Measurements from ENCODE around the gene RBFA. TPM values are rescaled to one million over a fixed set of nuclear protein-coding genes. Genes with fewer than 3 reads are reported as not detected.

RBFA gene
- total and polyA plus RNA-seq, 7 donors = 9.0 to 39.5 (median 21.5) TPM

- WGBS, 2 donors = 71 to 79% methylated on average over 8 of the region's 8 CpGs
- DNase-seq = no peak
- intact Hi-C loops (cut with DNase I) = no loop called here
Observed at GRCh38 chr18:80074697-80075096, 40.5 kb downstream of the RBFA start.

GRCh38 chr18:80075940-80076339, 41.7 kb downstream of the RBFA start:
- H3K27ac ChIP-seq = no peak overlapping the region
- TF ChIP-seq POLR2A (IDR thresholded peaks at IDR 0.05) = no peak
- no peak for TF ChIP-seq POLR2AphosphoS5 (IDR thresholded peaks at IDR 0.05)
- no peak for TF ChIP-seq EP300 (IDR thresholded peaks at IDR 0.05)
- TF ChIP-seq, protein P1, sequence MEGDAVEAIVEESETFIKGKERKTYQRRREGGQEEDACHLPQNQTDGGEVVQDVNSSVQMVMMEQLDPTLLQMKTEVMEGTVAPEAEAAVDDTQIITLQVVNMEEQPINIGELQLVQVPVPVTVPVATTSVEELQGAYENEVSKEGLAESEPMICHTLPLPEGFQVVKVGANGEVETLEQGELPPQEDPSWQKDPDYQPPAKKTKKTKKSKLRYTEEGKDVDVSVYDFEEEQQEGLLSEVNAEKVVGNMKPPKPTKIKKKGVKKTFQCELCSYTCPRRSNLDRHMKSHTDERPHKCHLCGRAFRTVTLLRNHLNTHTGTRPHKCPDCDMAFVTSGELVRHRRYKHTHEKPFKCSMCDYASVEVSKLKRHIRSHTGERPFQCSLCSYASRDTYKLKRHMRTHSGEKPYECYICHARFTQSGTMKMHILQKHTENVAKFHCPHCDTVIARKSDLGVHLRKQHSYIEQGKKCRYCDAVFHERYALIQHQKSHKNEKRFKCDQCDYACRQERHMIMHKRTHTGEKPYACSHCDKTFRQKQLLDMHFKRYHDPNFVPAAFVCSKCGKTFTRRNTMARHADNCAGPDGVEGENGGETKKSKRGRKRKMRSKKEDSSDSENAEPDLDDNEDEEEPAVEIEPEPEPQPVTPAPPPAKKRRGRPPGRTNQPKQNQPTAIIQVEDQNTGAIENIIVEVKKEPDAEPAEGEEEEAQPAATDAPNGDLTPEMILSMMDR (IDR thresholded peaks at IDR 0.05) = no peak
- intact Hi-C loops (cut with DNase I) = no loop called here
- no peaks in the 10 kb centered on the region for H3K9me3 ChIP-seq
- H3K4me3 ChIP-seq = no peak overlapping the region
- H3K4me1 ChIP-seq = no peaks in the 10 kb centered on the region
- 92 to 94% methylated on average over 7 of the region's 7 CpGs for WGBS, 2 donors
- peaks cover 0 to 3% (median 0%) of the 10 kb centered on the region in 4 donors for H3K36me3 ChIP-seq
- no peak for DNase-seq
- H3K27me3 ChIP-seq = no peaks in the 10 kb centered on the region

More at GRCh38 chr18:80074697-80075096, 40.5 kb downstream of the RBFA start:
- Histone ChIP-seq H3K4me3 (no peak overlapping the region), H3K9me3 (no peaks in the 10 kb centered on the region), H3K36me3 (no peaks in the 10 kb centered on the region), H3K27ac (no peak overlapping the region), H3K27me3 (no peaks in the 10 kb centered on the region), H3K4me1 (no peaks in the 10 kb centered on the region)
- TF ChIP-seq, protein P1 (IDR thresholded peaks at IDR 0.05) = no peak
- no peak for TF ChIP-seq POLR2AphosphoS5 (IDR thresholded peaks at IDR 0.05)
- no peak for TF ChIP-seq EP300 (IDR thresholded peaks at IDR 0.05)
- TF ChIP-seq POLR2A (IDR thresholded peaks at IDR 0.05) = no peak

DNA sequence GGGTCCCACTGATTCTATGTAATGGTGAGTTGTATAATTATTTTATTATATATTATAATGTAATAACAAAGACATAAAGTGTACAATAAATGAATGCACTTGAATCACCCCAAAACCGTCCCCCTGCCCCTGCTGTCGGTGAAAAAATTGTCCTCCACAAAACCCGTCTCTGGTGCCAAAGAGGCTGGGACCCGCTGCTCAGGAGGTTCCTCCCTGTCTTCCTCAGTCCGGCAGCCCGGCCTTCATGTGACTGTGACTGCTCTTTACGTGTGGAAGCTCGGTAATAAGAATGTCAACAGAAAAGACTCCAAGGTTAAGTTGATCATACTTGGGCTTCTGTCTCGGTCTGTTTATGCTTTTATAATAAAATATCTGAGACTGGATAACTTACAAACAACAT, 42.1 kb downstream of the RBFA start:
- no peak for TF ChIP-seq POLR2AphosphoS5 (IDR thresholded peaks at IDR 0.05)
- TF ChIP-seq, protein P1 (IDR thresholded peaks at IDR 0.05) = no peak
- TF ChIP-seq POLR2A (IDR thresholded peaks at IDR 0.05) = no peak
- TF ChIP-seq EP300 (IDR thresholded peaks at IDR 0.05) = no peak
- WGBS, 2 donors = 91 to 95% methylated on average over 9 of the region's 9 CpGs
- Histone ChIP-seq H3K9me3 (no peaks in the 10 kb centered on the region), H3K36me3 (peaks cover 0 to 5% (median 0%) of the 10 kb centered on the region in 4 donors), H3K27ac (no peak overlapping the region), H3K27me3 (no peaks in the 10 kb centered on the region), H3K4me1 (no peaks in the 10 kb centered on the region), H3K4me3 (no peak overlapping the region)
- no peak for DNase-seq
- intact Hi-C loops (cut with DNase I) = no loop called here

- Histone ChIP-seq H3K36me3 (peaks cover 0 to 11% (median 0%) of the 10 kb centered on the region in 4 donors), H3K27me3 (no peaks in the 10 kb centered on the region), H3K4me1 (no peaks in the 10 kb centered on the region), H3K4me3 (no peak overlapping the region), H3K9me3 (no peaks in the 10 kb centered on the region), H3K27ac (no peak overlapping the region)
- TF ChIP-seq EP300 (IDR thresholded peaks at IDR 0.05) = no peak
- TF ChIP-seq POLR2AphosphoS5 (IDR thresholded peaks at IDR 0.05) = no peak
- no peak for TF ChIP-seq POLR2A (IDR thresholded peaks at IDR 0.05)
- TF ChIP-seq, protein P1 (IDR thresholded peaks at IDR 0.05) = no peak
- intact Hi-C loops (cut with DNase I) = no loop called here
- DNase-seq = no peak
- 94 to 96% methylated on average over 21 of the region's 21 CpGs for WGBS, 2 donors
Observed at GRCh38 chr18:80077873-80078272, 43.6 kb downstream of the RBFA start.

Other genes starting within 250 kb of the RBFA start
- under 1 TPM in 1 of 4 donors, not detected in 3; 0.41 TPM for gene KCNG2, start 236.5 kb upstream of the RBFA start, total RNA-seq
- gene KCNG2, start 236.5 kb upstream of the RBFA start, polyA plus RNA-seq = under 1 TPM in 1 of 3 donors, not detected in 2; 0.15 TPM
- 10 to 100 TPM; 27.3 to 33.2 (median 32.0) TPM for gene SLC66A2, start 82.8 kb upstream of the RBFA start, total RNA-seq
- 10 to 100 TPM; 36.0 to 59.4 (median 49.2) TPM for gene SLC66A2, start 82.8 kb upstream of the RBFA start, polyA plus RNA-seq
- 10 to 100 TPM; 15.8 to 21.0 (median 19.3) TPM for gene HSBP1L1, start 69.8 kb upstream of the RBFA start, total RNA-seq
- 10 to 100 TPM; 37.9 to 86.5 (median 51.1) TPM for gene HSBP1L1, start 69.8 kb upstream of the RBFA start, polyA plus RNA-seq
- 10 to 100 TPM; 16.9 to 32.9 (median 27.1) TPM for gene TXNL4A, start 45.9 kb upstream of the RBFA start, total RNA-seq
- 10 to 100 TPM; 72.9 to 85.3 (median 85.3) TPM for gene TXNL4A, start 45.9 kb upstream of the RBFA start, polyA plus RNA-seq
- 10 to 100 TPM; 13.0 to 18.0 (median 13.3) TPM for gene ADNP2, start 74.8 kb downstream of the RBFA start, total RNA-seq
- 10 to 100 TPM in 1 of 3 donors, 1 to 10 TPM in 2; 3.6 to 10.3 (median 4.9) TPM for gene ADNP2, start 74.8 kb downstream of the RBFA start, polyA plus RNA-seq
- 10 to 100 TPM in 1 of 4 donors, 1 to 10 TPM in 3; 6.2 to 13.0 (median 9.6) TPM for gene PARD6G, start 213.1 kb downstream of the RBFA start, total RNA-seq
- 1 to 10 TPM in 2 of 3 donors, not detected in 1; 1.2 to 1.8 TPM for gene PARD6G, start 213.1 kb downstream of the RBFA start, polyA plus RNA-seq